Pancreas (tissue), 10 donors: ENCODE results near the gene PAX8. TPM values are rescaled to one million over a fixed set of nuclear protein-coding genes. Genes with fewer than 3 reads are reported as not detected.

ENCODE experiments used
- ATAC-seq, 4 donors: fragments of 200-7000 bp; cut with Tn5 transposase; one replicate each; pipeline versions ENCODE4 v1.8.0 to v1.9.1; 2020; ENCODE audit warnings: mild to moderate bottlenecking in 4 of 4, moderate library complexity in 4 of 4
- DNase-seq, 6 donors: peaks; one replicate each; pipeline ENCODE4 v3.0.0-alpha.2; 2020
- FAIRE-seq: peaks from 2 replicates; lab custom pipeline; 2012; peaks lifted over from hg19 to GRCh38; lab: Jason Lieb, UNC
- H3K27ac ChIP-seq, 4 donors: fragments of 200-600 bp; sonication (generic); 1 replicate in 3 of 4; 2 replicates in 1 of 4; pipeline versions ENCODE4 v1.5.0 to v1.8.0; 2020
- H3K27me3 ChIP-seq, 4 donors: fragments of 200-600 bp; one replicate each; pipeline ENCODE4 v1.8.0; 2021
- H3K36me3 ChIP-seq, 3 donors: fragments of 200-600 bp; sonication (generic) in 1 of 3; one replicate each; pipeline versions ENCODE4 v1.5.0 to v1.8.0; 2020 to 2021
- H3K4me1 ChIP-seq, 3 donors: fragments of 200-600 bp; one replicate each; pipeline ENCODE4 v1.8.0; 2021
- H3K4me3 ChIP-seq, 4 donors: fragments of 200-600 bp; sonication (generic) in 2 of 4; one replicate each; pipeline versions ENCODE4 v1.5.0 to v1.8.0; 2020 to 2021
- H3K9me3 ChIP-seq, 4 donors: fragments of 200-600 bp; one replicate each; pipeline ENCODE4 v1.8.0; 2021
- WGBS, 2 donors: extraction: QIAGEN DNeasy Blood & Tissue Kit; methylation state at CpG; one replicate each; pipeline ENCODE4 v1.1.7; 2013; 5-methylcytosine and 5-hydroxymethylcytosine counted together
- intact Hi-C, 3 donors: fragments of 100-400 bp; cut with DNase I; formaldehyde crosslinking; loops; one replicate each; pipeline versions ENCODE4 v1.11.1 to v1.14.2; 2022
- polyA plus RNA-seq, 2 donors: library from polyadenylated mRNA; stranded (reverse); fragments of 200-250 nt; gene quantifications; one replicate each; pipeline ENCODE4 v1.2.3, GENCODE V29; 2013
- total RNA-seq, 6 donors: library from RNA; stranded (reverse); fragmentation: NEBNext Ultra II Directional in 4 of 6; extraction: Animal tissue kit (Norgen Biotek cat#: 25700) in 4 of 6; gene quantifications; one replicate each; pipeline versions ENCODE4 v1.2.1 to v1.2.4, GENCODE V29; 2021 to 2023
- TF ChIP-seq, protein P1 (sequence below), 4 donors: fragments of 200-600 bp; sonication (generic) in 3 of 4; IDR thresholded peaks; one replicate each; pipeline versions ENCODE4 v1.5.0 to v1.8.0; 2021; ENCODE audit warnings: antibody characterized with exemption in 4 of 4
- donor health status: healthy with polysubstance abuse.
- donor health status: DM: no; HTN: no; CAD: no; lungs with moderate emphysema.
- donor health status: DM: no; HTN: no; CAD: no.
- donor health status: control.
- donor health status: control.
- donor health status: Bipolar disorder and iron deficiency.
- donor health status: DM: yes; HTN: yes; CAD: no.
- donor health status: DM: no; HTN: no; CAD: no.
- donor health status: DM: no; HTN: no; CAD: no.
- donor health status: DM: yes; HTN: yes; CAD: no.

PAX8 gene
- total and polyA plus RNA-seq, 8 donors: 0.23 to 1.1 (median 0.55) TPM; not detected in 2

DNA sequence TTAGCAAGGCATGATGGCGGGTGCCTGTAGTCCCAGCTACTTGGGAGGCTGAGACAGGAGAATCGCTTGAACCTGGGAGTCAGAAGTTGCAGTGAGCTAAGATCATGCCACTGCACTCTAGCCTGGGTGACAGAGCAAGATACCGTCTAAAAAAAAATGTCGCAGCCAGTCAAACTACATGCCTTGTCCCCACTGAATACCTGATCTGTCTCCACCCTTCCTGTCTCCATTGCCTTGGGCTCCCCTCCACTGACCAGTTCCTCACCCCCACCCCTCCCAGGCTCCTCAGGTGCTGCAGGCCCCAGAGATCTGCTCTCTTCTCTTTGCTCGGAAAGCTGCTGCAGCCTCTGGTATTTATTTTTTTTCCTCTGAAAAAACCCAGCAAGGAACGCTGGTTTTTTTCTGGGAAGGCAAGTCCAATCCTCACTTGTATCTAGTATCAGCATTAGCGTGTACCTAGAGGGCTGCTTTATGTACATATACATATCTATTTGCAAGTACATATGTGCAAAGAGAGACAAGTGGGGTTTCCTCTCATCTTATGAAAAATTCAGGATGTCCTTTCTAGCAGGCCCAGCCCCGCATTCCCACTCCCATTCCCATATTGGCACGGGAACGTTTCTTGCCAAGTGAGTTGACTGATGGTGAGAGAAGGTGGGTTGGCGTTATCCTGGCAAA is 100.5 kb downstream of the PAX8 start:
- intact Hi-C loops: no loop called here
- DNase-seq (no peak), FAIRE-seq (no peak), ATAC-seq (no peak)
- TF ChIP-seq, protein P1, sequence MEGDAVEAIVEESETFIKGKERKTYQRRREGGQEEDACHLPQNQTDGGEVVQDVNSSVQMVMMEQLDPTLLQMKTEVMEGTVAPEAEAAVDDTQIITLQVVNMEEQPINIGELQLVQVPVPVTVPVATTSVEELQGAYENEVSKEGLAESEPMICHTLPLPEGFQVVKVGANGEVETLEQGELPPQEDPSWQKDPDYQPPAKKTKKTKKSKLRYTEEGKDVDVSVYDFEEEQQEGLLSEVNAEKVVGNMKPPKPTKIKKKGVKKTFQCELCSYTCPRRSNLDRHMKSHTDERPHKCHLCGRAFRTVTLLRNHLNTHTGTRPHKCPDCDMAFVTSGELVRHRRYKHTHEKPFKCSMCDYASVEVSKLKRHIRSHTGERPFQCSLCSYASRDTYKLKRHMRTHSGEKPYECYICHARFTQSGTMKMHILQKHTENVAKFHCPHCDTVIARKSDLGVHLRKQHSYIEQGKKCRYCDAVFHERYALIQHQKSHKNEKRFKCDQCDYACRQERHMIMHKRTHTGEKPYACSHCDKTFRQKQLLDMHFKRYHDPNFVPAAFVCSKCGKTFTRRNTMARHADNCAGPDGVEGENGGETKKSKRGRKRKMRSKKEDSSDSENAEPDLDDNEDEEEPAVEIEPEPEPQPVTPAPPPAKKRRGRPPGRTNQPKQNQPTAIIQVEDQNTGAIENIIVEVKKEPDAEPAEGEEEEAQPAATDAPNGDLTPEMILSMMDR (IDR thresholded peaks at IDR 0.05): no peak
- no peaks in the 10 kb centered on the region for H3K9me3 ChIP-seq
- H3K4me1 ChIP-seq: peaks cover 12 to 16% (median 15%) of the 10 kb centered on the region in 3 donors
- H3K27ac ChIP-seq: no peak overlapping the region
- H3K27me3 ChIP-seq: no peaks in the 10 kb centered on the region
- H3K36me3 ChIP-seq: no peaks in the 10 kb centered on the region
- WGBS, 2 donors: 84 to 88% methylated on average over 11 of the region's 11 CpGs
- no peak overlapping the region for H3K4me3 ChIP-seq

- H3K36me3 ChIP-seq: no peaks in the 10 kb centered on the region
- H3K4me3 ChIP-seq: no peak overlapping the region
- DNase-seq: no peak
- ATAC-seq: no peak
- no peaks in the 10 kb centered on the region for H3K27me3 ChIP-seq
- TF ChIP-seq, protein P1 (IDR thresholded peaks at IDR 0.05): no peak
- intact Hi-C loops: no loop called here
- no peak for FAIRE-seq
- no peak overlapping the region for H3K27ac ChIP-seq
- H3K9me3 ChIP-seq: no peaks in the 10 kb centered on the region
- 93 to 94% methylated on average over 7 of the region's 7 CpGs for WGBS, 2 donors
- H3K4me1 ChIP-seq: peaks cover 9 to 12% (median 12%) of the 10 kb centered on the region in 3 donors
Observed at GRCh38 chr2:113176696-113177355, 101.9 kb downstream of the PAX8 start.

- no peaks in the 10 kb centered on the region for H3K36me3 ChIP-seq
- no peaks in the 10 kb centered on the region for H3K27me3 ChIP-seq
- WGBS, 2 donors: 61 to 64% methylated on average over 11 of the region's 11 CpGs
- TF ChIP-seq, protein P1 (IDR thresholded peaks at IDR 0.05): no peak
- intact Hi-C loops: no loop called here
- no peak overlapping the region for H3K4me3 ChIP-seq
- H3K4me1 ChIP-seq: peaks cover 1 to 4% (median 4%) of the 10 kb centered on the region in 3 donors
- DNase-seq: no peak
- no peaks in the 10 kb centered on the region for H3K9me3 ChIP-seq
- no peak for FAIRE-seq
- ATAC-seq: peak in 2 of 4 donors; percentile 5 to 31
- no peak overlapping the region for H3K27ac ChIP-seq
Observed at GRCh38 chr2:113175736-113176695, 102.7 kb downstream of the PAX8 start.

- peak in 3 of 4 donors; percentile 13 to 38 (median 36) for ATAC-seq
Observed at GRCh38 chr2:113175042-113175628, 103.6 kb downstream of the PAX8 start.

More at GRCh38 chr2:113175042-113175628, 103.6 kb downstream of the PAX8 start:
- TF ChIP-seq, protein P1 (IDR thresholded peaks at IDR 0.05): no peak
- Histone ChIP-seq H3K4me1 (peaks cover 0 to under 1% (median 0%) of the 10 kb centered on the region in 3 donors), H3K9me3 (no peaks in the 10 kb centered on the region), H3K36me3 (no peaks in the 10 kb centered on the region), H3K27ac (no peak overlapping the region), H3K27me3 (no peaks in the 10 kb centered on the region), H3K4me3 (peak overlapping the region in 1 of 4 donors; percentile 30)
- intact Hi-C loops: no loop called here
- DNase-seq: no peak
- no peak for FAIRE-seq
- WGBS, 2 donors: 85 to 91% methylated on average over 8 of the region's 8 CpGs
